GM12878 (cell line): Measurements from ENCODE around the gene PTCD1. TPM values are rescaled to one million over a fixed set of nuclear protein-coding genes. Genes with fewer than 3 reads are reported as not detected.

Source experiments
- ATAC-seq: fragments of 200-7000 bp; cut with Tn5 transposase; 3 replicates; pipeline ENCODE4 v1.9.1; 2020; ENCODE audit warnings: mild to moderate bottlenecking, moderate library complexity
- BruUV-seq: library from RNA; stranded (reverse); fragments of 400-500 nt; replicated peaks from 2 replicates; lab custom pipeline; 2021; lab: Mats Ljungman, UMichigan
- CTCF ChIA-PET: fragments of 300-600 bp; sonication (Branson Sonifier 250); formaldehyde crosslinking; extraction: SDS; loops from one replicate; lab custom pipeline; 2021; ENCODE audit warnings: inconsistent platforms; lab: Yijun Ruan, JAX
- POLR2A ChIA-PET: fragments of 350-600 bp; formaldehyde crosslinking; extraction: SDS; loops from one replicate; lab custom pipeline; 2021; ENCODE audit warnings: inconsistent platforms; lab: Charles Lee
- RAD21 ChIA-PET: fragments of 300-600 bp; sonication (Branson Sonifier 250); formaldehyde crosslinking; loops from one replicate; lab custom pipeline; 2023; ENCODE audit warnings: antibody characterized with exemption; ENCODE audit not compliant: unreplicated experiment; lab: Charles Lee
- SMC1A ChIA-PET: fragments of 300-600 bp; sonication (Branson Sonifier 250); formaldehyde crosslinking; loops from one replicate; lab custom pipeline; 2023; ENCODE audit not compliant: unreplicated experiment, uncharacterized antibody; lab: Charles Lee
- DNase-seq: peaks from one replicate; pipeline ENCODE4 v3.0.0-alpha.2; 2011; ENCODE audit warnings: low read depth, low spot score
- FAIRE-seq: peaks from 3 replicates; lab custom pipeline; 2011; peaks lifted over from hg19 to GRCh38; lab: Jason Lieb, UNC
- H2AFZ ChIP-seq: 2 replicates; pipeline ENCODE4 v1.6.0; 2011; ENCODE audit warnings: low read depth, low read length, control low read depth; ENCODE audit not compliant: control insufficient read depth
- H3K27ac ChIP-seq: 2 replicates; pipeline ENCODE4 v1.5.1; 2011; ENCODE audit warnings: control low read depth; ENCODE audit not compliant: control insufficient read depth, insufficient read depth
- H3K27me3 ChIP-seq, 2 experiments: replicated peaks in 1 of 2; 2 replicates each; pipeline versions ENCODE4 v1.6.0 to v1.6.1; 2011; ENCODE audit warnings: low read length in 1 of 2; ENCODE audit not compliant: control insufficient read depth in 2 of 2, insufficient read depth in 2 of 2
- H3K36me3 ChIP-seq, 2 experiments: 2 replicates each; pipeline ENCODE4 v1.5.1; 2011; ENCODE audit warnings: low read length in 1 of 2; ENCODE audit not compliant: control insufficient read depth in 2 of 2, insufficient read depth in 2 of 2
- H3K4me1 ChIP-seq: 2 replicates; pipeline ENCODE4 v1.6.1; 2011; ENCODE audit warnings: mild to moderate bottlenecking, low read length, moderate library complexity, mixed read lengths; ENCODE audit not compliant: control insufficient read depth, insufficient read depth
- H3K4me2 ChIP-seq: 2 replicates; pipeline ENCODE4 v1.6.0; 2011; ENCODE audit warnings: control low read depth; ENCODE audit not compliant: control insufficient read depth, insufficient read depth
- H3K4me3 ChIP-seq: fragments of 200-600 bp; sonication (generic); 2 replicates; pipeline ENCODE4 v1.5.1; 2016
- H3K79me2 ChIP-seq: 2 replicates; pipeline ENCODE4 v1.6.0; 2011; ENCODE audit warnings: low read length; ENCODE audit not compliant: control insufficient read depth, insufficient read depth
- H3K9ac ChIP-seq: 2 replicates; pipeline ENCODE4 v1.8.0; 2011; ENCODE audit warnings: low read length, control low read depth, mixed read lengths; ENCODE audit not compliant: control insufficient read depth, insufficient read depth
- H3K9me3 ChIP-seq: replicated peaks from 3 replicates; pipeline ENCODE4 v1.5.1; 2011; ENCODE audit warnings: mild to moderate bottlenecking, low read length; ENCODE audit not compliant: control insufficient read depth, insufficient read depth
- H4K20me1 ChIP-seq: 2 replicates; pipeline ENCODE4 v1.6.0; 2011; ENCODE audit not compliant: control insufficient read depth, insufficient read depth
- BACH1 ChIP-seq: fragments of 450-650 bp; IDR thresholded peaks from 2 replicates; pipeline ENCODE4 v1.6.1; 2017; ENCODE audit warnings: mild to moderate bottlenecking, borderline replicate concordance
- BHLHE40 ChIP-seq, 2 experiments: fragments of 450-650 bp in 1 of 2; IDR thresholded peaks; 2 replicates each; pipeline ENCODE4 v1.6.1; 2011 to 2017; ENCODE audit warnings: low read depth in 2 of 2, borderline replicate concordance in 1 of 2, improper control_type of control experiment in 1 of 2, low read length in 1 of 2, mild to moderate bottlenecking in 1 of 2
- CEBPZ ChIP-seq: fragments of 150-350 bp; IDR thresholded peaks from 2 replicates; pipeline ENCODE4 v1.6.1; 2016; ENCODE audit warnings: low read depth, low read length
- NFYB ChIP-seq: IDR thresholded peaks from 2 replicates; pipeline ENCODE4 v1.6.1; 2011; ENCODE audit warnings: low read depth, mild to moderate bottlenecking, low read length, improper control_type of control experiment, moderate library complexity; ENCODE audit not compliant: insufficient read depth
- POLR2A ChIP-seq: IDR thresholded peaks from 2 replicates; pipeline ENCODE4 v1.6.1; 2011; ENCODE audit warnings: low read depth, mild to moderate bottlenecking, low read length
- POLR2AphosphoS2 ChIP-seq: IDR thresholded peaks from 2 replicates; pipeline ENCODE4 v1.6.1; 2011; ENCODE audit warnings: low read depth, mild to moderate bottlenecking, low read length, improper control_type of control experiment, moderate library complexity
- POLR2AphosphoS5 ChIP-seq: IDR thresholded peaks from 2 replicates; pipeline ENCODE4 v1.6.1; 2011; ENCODE audit warnings: mild to moderate bottlenecking, low read length, inconsistent platforms
- RUNX3 ChIP-seq: IDR thresholded peaks from 2 replicates; pipeline ENCODE4 v1.6.1; 2012; ENCODE audit warnings: low read length, inconsistent platforms
- SRF ChIP-seq, 2 experiments: IDR thresholded peaks; 2 replicates each; pipeline ENCODE4 v1.6.1; 2011; ENCODE audit warnings: low read depth in 2 of 2, low read length in 2 of 2, mild to moderate bottlenecking in 1 of 2, moderate library complexity in 1 of 2
- WGBS: methylation state at CpG from one replicate; pipeline ENCODE4 v1.1.6; 2016; ENCODE audit warnings: low lambda C conversion rate; ENCODE audit not compliant: insufficient replicate concordance, insufficient coverage; ENCODE audit errors: missing lambda C conversion rate; 5-methylcytosine and 5-hydroxymethylcytosine counted together
- in situ Hi-C: fragments of 300-500 bp; cut with MboI; formaldehyde crosslinking; loops from 9 replicates; pipeline ENCODE4 v1.14.3; 2018; ENCODE audit warnings: mixed read lengths
- intact Hi-C: fragments of 100-400 bp; cut with micrococcal nuclease; formaldehyde crosslinking; loops from one replicate; pipeline ENCODE4 v1.14.2; 2022; ENCODE audit not compliant: unreplicated experiment
- polyA plus RNA-seq, 11 experiments: library from polyadenylated mRNA; depleted of rRNA in 4 of 11; unstranded in 6 of 11; stranded (reverse) in 5 of 11; fragments of >200 nt; fragmentation: Nextera tagmentation in 4 of 11; fragmentation: Illumina TruSeq in 1 of 11; extraction: Ambion mirVana in 4 of 11; extraction: Trizol in 1 of 11; gene quantifications; 1 replicate in 1 of 11; 2 replicates in 10 of 11; pipeline versions ENCODE4 v1.2.1 to v1.2.3, GENCODE V29; 2011 to 2016; ENCODE audit warnings: inconsistent platforms in 2 of 11, missing spikeins in 2 of 11, low read depth in 1 of 11
- total RNA-seq, 4 experiments: library from RNA; depleted of rRNA in 3 of 4; stranded (reverse); fragments of >200 nt in 3 of 4; fragmentation: Illumina TruSeq in 1 of 4; extraction: Trizol in 1 of 4; gene quantifications; 2 replicates each; pipeline versions ENCODE4 v1.2.1 to v1.2.3, GENCODE V29; 2013 to 2021
- TF ChIP-seq, protein P1 (sequence below): IDR thresholded peaks from 2 replicates; pipeline ENCODE4 v1.6.1; 2011; ENCODE audit warnings: borderline replicate concordance, low read depth, mild to moderate bottlenecking, moderate library complexity, low read length; ENCODE audit not compliant: insufficient read depth, poor library complexity, severe bottlenecking

The PTCD1 gene
- total and polyA plus RNA-seq, 10 of the 15 experiments (the other 5 are each of a cell fraction or from before 2014, with no cell fraction given) = 0.26 to 9.7 (median 5.0) TPM

GRCh38 chr7:99393355-99394187 is 45.0 kb downstream of the PTCD1 start (continued):
- no peak for TF ChIP-seq CEBPZ
- peak; percentile 63 for TF ChIP-seq POLR2A
- TF ChIP-seq NFYB = 0 out of 2 replicates have a peak, but pooled peaks have one; percentile 24
- TF ChIP-seq, all 136 proteins: peak for 2

- TF ChIP-seq BACH1 (0 out of 2 replicates have a peak, but pooled peaks have one; percentile 37), POLR2AphosphoS2 (0 out of 2 replicates have a peak, but pooled peaks have one; percentile 19), POLR2AphosphoS5 (0 out of 2 replicates have a peak, but pooled peaks have one; percentile 65), RUNX3 (0 out of 2 replicates have a peak, but pooled peaks have one; percentile 7), BHLHE40 (IDR thresholded peaks at IDR 0.05; ENCODE audit: borderline replicate concordance in 1 of 2, low read depth in 2 of 2, low read length in 1 of 2) (no peak), POLR2A (peak; percentile 3; the same call in 1 of the 2 replicates), SRF (IDR thresholded peaks at IDR 0.05; ENCODE audit: low read depth in 2 of 2, low read length in 2 of 2) (no peak)
- TF ChIP-seq, protein P1, sequence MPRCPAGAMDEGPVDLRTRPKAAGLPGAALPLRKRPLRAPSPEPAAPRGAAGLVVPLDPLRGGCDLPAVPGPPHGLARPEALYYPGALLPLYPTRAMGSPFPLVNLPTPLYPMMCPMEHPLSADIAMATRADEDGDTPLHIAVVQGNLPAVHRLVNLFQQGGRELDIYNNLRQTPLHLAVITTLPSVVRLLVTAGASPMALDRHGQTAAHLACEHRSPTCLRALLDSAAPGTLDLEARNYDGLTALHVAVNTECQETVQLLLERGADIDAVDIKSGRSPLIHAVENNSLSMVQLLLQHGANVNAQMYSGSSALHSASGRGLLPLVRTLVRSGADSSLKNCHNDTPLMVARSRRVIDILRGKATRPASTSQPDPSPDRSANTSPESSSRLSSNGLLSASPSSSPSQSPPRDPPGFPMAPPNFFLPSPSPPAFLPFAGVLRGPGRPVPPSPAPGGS = peak; percentile 14
- FAIRE-seq = no peak
- Histone ChIP-seq H2AFZ (no peak overlapping the region), H3K4me3 (no peak overlapping the region), H4K20me1 (no peaks in the 10 kb centered on the region), H3K79me2 (no peaks in the 10 kb centered on the region; the same call in 1 of the 2 replicates), H3K9me3 (no peaks in the 10 kb centered on the region), H3K27me3 (no peaks in the 10 kb centered on the region), H3K9ac (no peak overlapping the region), H3K36me3 (peaks cover 48 to 62% of the 10 kb centered on the region in 2 experiments), H3K4me2 (0 out of 2 replicates have a peak overlapping the region, but pooled peaks have one; percentile 7), H3K4me1 (peaks cover 4% of the 10 kb centered on the region; the same call in 1 of the 2 replicates), H3K27ac (no peak overlapping the region)
- peak; percentile 85 for ATAC-seq
- CTCF ChIA-PET = interaction anchor here (1.1 to 2.1 kb wide), 2 partner anchors 14 to 63 kb away, joined by 4 to 6 read pairs; no protein-coding TSS in a partner anchor
- POLR2A ChIA-PET = interaction anchor here (0.5 kb wide), 1 partner anchor 10 kb away, joined by 4 read pairs; no protein-coding TSS in a partner anchor
- 21% methylated on average over 68 of the region's 68 CpGs for WGBS
- no peak for DNase-seq
- SMC1A ChIA-PET = interaction anchor here (2.8 kb wide), 1 partner anchor 14 kb away, joined by 8 read pairs; no protein-coding TSS in a partner anchor
- in situ Hi-C loops (no loop called here), intact Hi-C loops (no loop called here)
- RAD21 ChIA-PET = no interaction called here
- BruUV-seq = no TSS peak
Observed at GRCh38 chr7:99392659-99393354, 45.8 kb downstream of the PTCD1 start.
